Hepatocyte (in vitro differentiated cells): Measurements from ENCODE around the gene DEPDC5. TPM values are rescaled to one million over a fixed set of nuclear protein-coding genes. Genes with fewer than 3 reads are reported as not detected.

ENCODE experiments used
- DNase-seq: peaks from one replicate; pipeline ENCODE4 v3.0.0-alpha.2; 2016; ENCODE audit warnings: low spot score
- H2AFZ ChIP-seq: fragments of 200-600 bp; sonication (generic); 2 replicates; pipeline ENCODE4 v1.6.0; 2016; ENCODE audit warnings: antibody characterized with exemption, mild to moderate bottlenecking
- H3K27ac ChIP-seq: fragments of 200-600 bp; sonication (generic); 2 replicates; pipeline ENCODE4 v1.5.1; 2016; ENCODE audit warnings: mild to moderate bottlenecking
- H3K27me3 ChIP-seq: fragments of 200-600 bp; sonication (generic); 2 replicates; pipeline ENCODE4 v1.6.1; 2016
- H3K36me3 ChIP-seq: fragments of 200-600 bp; sonication (generic); replicated peaks from 2 replicates; pipeline ENCODE4 v1.5.1; 2016; ENCODE audit warnings: low read depth; ENCODE audit not compliant: insufficient read depth
- H3K4me1 ChIP-seq: fragments of 200-600 bp; sonication (generic); 2 replicates; pipeline ENCODE4 v1.5.1; 2016; ENCODE audit warnings: mild to moderate bottlenecking, moderate library complexity; ENCODE audit not compliant: insufficient read depth
- H3K4me2 ChIP-seq: fragments of 200-600 bp; sonication (generic); 2 replicates; pipeline ENCODE4 v1.6.0; 2016
- H3K4me3 ChIP-seq: fragments of 200-600 bp; sonication (generic); 2 replicates; pipeline ENCODE4 v1.5.1; 2016; ENCODE audit warnings: mild to moderate bottlenecking
- H3K79me2 ChIP-seq: fragments of 200-600 bp; sonication (generic); 2 replicates; pipeline ENCODE4 v1.6.0; 2017; ENCODE audit warnings: mild to moderate bottlenecking
- H3K9me2 ChIP-seq: fragments of 200-600 bp; sonication (generic); replicated peaks from 2 replicates; pipeline ENCODE4 v1.6.0; 2017; ENCODE audit warnings: mild to moderate bottlenecking; ENCODE audit not compliant: insufficient read depth
- H3K9me3 ChIP-seq: fragments of 200-600 bp; sonication (generic); 2 replicates; pipeline ENCODE4 v1.5.1; 2016; ENCODE audit warnings: low read depth, mild to moderate bottlenecking
- H4K20me1 ChIP-seq: fragments of 200-600 bp; sonication (generic); 2 replicates; pipeline ENCODE4 v1.6.0; 2016; ENCODE audit warnings: mild to moderate bottlenecking; ENCODE audit not compliant: insufficient read depth, poor library complexity, severe bottlenecking
- CTCF ChIP-seq: fragments of 200-600 bp; sonication (generic); IDR thresholded peaks from 2 replicates; pipeline ENCODE4 v1.5.1; 2016; ENCODE audit warnings: antibody characterized with exemption, mild to moderate bottlenecking; ENCODE audit not compliant: poor library complexity
- EZH2 ChIP-seq: fragments of 200-600 bp; sonication (generic); IDR thresholded peaks from 2 replicates; pipeline ENCODE4 v1.6.1; 2016; ENCODE audit warnings: antibody characterized with exemption, mild to moderate bottlenecking, borderline replicate concordance
- EZH2phosphoT487 ChIP-seq: fragments of 200-600 bp; sonication (generic); IDR thresholded peaks from one replicate; pipeline ENCODE4 v1.6.1; 2018; ENCODE audit warnings: antibody characterized with exemption, mild to moderate bottlenecking, low read depth, moderate library complexity; ENCODE audit not compliant: unreplicated experiment, severe bottlenecking
- WGBS: methylation state at CpG from one replicate; pipeline ENCODE4 v1.1.6; 2016; ENCODE audit warnings: low lambda C conversion rate; ENCODE audit errors: missing lambda C conversion rate; 5-methylcytosine and 5-hydroxymethylcytosine counted together
- polyA plus RNA-seq: library from polyadenylated mRNA; unstranded; fragments of >200 nt; fragmentation: Nextera tagmentation; extraction: Ambion mirVana; gene quantifications from 2 replicates; pipeline ENCODE4 v1.2.1, GENCODE V29; 2016
- total RNA-seq: library from RNA; depleted of rRNA; stranded (reverse); fragments of >200 nt; gene quantifications from 2 replicates; pipeline ENCODE4 v1.2.3, GENCODE V29; 2014

The DEPDC5 gene
- total and polyA plus RNA-seq, 2 experiments from 2014 or later: 12.9 to 14.5 TPM

GRCh38 chr22:31881865-31882264 is 128.0 kb downstream of the DEPDC5 start:
- 86% methylated on average over 3 of the region's 3 CpGs for WGBS

GRCh38 chr22:31882971-31883370 is 129.2 kb downstream of the DEPDC5 start:
- H3K4me3 ChIP-seq: no peak overlapping the region
- H3K27ac ChIP-seq: no peak overlapping the region
- no peaks in the 10 kb centered on the region for H3K9me3 ChIP-seq
- no peaks in the 10 kb centered on the region for H3K9me2 ChIP-seq
- H4K20me1 ChIP-seq: no peaks in the 10 kb centered on the region
- 85% methylated on average over 3 of the region's 3 CpGs for WGBS
- H3K27me3 ChIP-seq: no peaks in the 10 kb centered on the region
- DNase-seq: no peak
- no peaks in the 10 kb centered on the region for H3K79me2 ChIP-seq
- H3K4me1 ChIP-seq: peaks cover 7% of the 10 kb centered on the region
- TF ChIP-seq EZH2 (no peak), CTCF (no peak), EZH2phosphoT487 (no peak)
- no peak overlapping the region for H2AFZ ChIP-seq
- H3K4me2 ChIP-seq: no peak overlapping the region
- H3K36me3 ChIP-seq: no peaks in the 10 kb centered on the region

More at GRCh38 chr22:31881865-31882264, 128.0 kb downstream of the DEPDC5 start:
- Histone ChIP-seq H3K4me1 (peaks cover 7% of the 10 kb centered on the region), H3K36me3 (no peaks in the 10 kb centered on the region), H3K4me3 (no peak overlapping the region), H3K27me3 (no peaks in the 10 kb centered on the region), H3K4me2 (peak overlapping the region; percentile 50), H2AFZ (no peak overlapping the region), H4K20me1 (no peaks in the 10 kb centered on the region), H3K9me2 (no peaks in the 10 kb centered on the region), H3K9me3 (no peaks in the 10 kb centered on the region), H3K27ac (peak overlapping the region; percentile 63), H3K79me2 (no peaks in the 10 kb centered on the region)
- peak; percentile 36 for DNase-seq
- TF ChIP-seq EZH2phosphoT487 (no peak), EZH2 (no peak), CTCF (no peak)

GRCh38 chr22:31883989-31884388 is 130.2 kb downstream of the DEPDC5 start:
- no peak for TF ChIP-seq EZH2phosphoT487
- WGBS: 94% methylated on average over 6 of the region's 6 CpGs

GRCh38 chr22:31891366-31892079 is 137.7 kb downstream of the DEPDC5 start:
- H3K36me3 ChIP-seq: no peaks in the 10 kb centered on the region
- no peaks in the 10 kb centered on the region for H3K9me2 ChIP-seq
- TF ChIP-seq EZH2phosphoT487: no peak
- no peak for TF ChIP-seq EZH2
- TF ChIP-seq CTCF: no peak
- peaks cover 6% of the 10 kb centered on the region for H3K4me1 ChIP-seq
- H3K27me3 ChIP-seq: no peaks in the 10 kb centered on the region
- no peaks in the 10 kb centered on the region for H3K79me2 ChIP-seq
- no peak overlapping the region for H3K27ac ChIP-seq
- H2AFZ ChIP-seq: no peak overlapping the region
- 90% methylated on average over 5 of the region's 5 CpGs for WGBS
- DNase-seq: no peak
- no peak overlapping the region for H3K4me2 ChIP-seq
- H3K4me3 ChIP-seq: no peak overlapping the region
- no peaks in the 10 kb centered on the region for H3K9me3 ChIP-seq
- no peaks in the 10 kb centered on the region for H4K20me1 ChIP-seq

More at GRCh38 chr22:31883989-31884388, 130.2 kb downstream of the DEPDC5 start:
- H3K79me2 ChIP-seq: no peaks in the 10 kb centered on the region
- no peak overlapping the region for H3K4me3 ChIP-seq
- no peaks in the 10 kb centered on the region for H3K27me3 ChIP-seq
- no peaks in the 10 kb centered on the region for H3K9me2 ChIP-seq
- peaks cover 7% of the 10 kb centered on the region for H3K4me1 ChIP-seq
- H2AFZ ChIP-seq: no peak overlapping the region
- H3K27ac ChIP-seq: no peak overlapping the region
- no peaks in the 10 kb centered on the region for H4K20me1 ChIP-seq
- H3K36me3 ChIP-seq: no peaks in the 10 kb centered on the region
- H3K4me2 ChIP-seq: no peak overlapping the region
- H3K9me3 ChIP-seq: no peaks in the 10 kb centered on the region
- DNase-seq: no peak
